Activated effector memory CD4-positive, alpha-beta T cell treated with anti-CD3 and anti-CD28 coated beads, Interleukin-2, amount 50 U/mL, for 16 hours (primary cell): Measurements from ENCODE around the gene AGMO.
"Not testable (repeated sequence)": the region's sequence is repeated elsewhere in the genome, so short reads cannot be mapped to it uniquely, and the experiment has no call there.

ENCODE experiments used
- DNase-seq: peaks from one replicate; pipeline ENCODE4 v3.0.0-alpha.2; 2020

The AGMO gene

GRCh38 chr7:15558756-15559155 is 3.1 kb downstream of the AGMO start:
- no peak for DNase-seq

GRCh38 chr7:15557686-15558085 is 4.1 kb downstream of the AGMO start:
- DNase-seq = no peak

DNA sequence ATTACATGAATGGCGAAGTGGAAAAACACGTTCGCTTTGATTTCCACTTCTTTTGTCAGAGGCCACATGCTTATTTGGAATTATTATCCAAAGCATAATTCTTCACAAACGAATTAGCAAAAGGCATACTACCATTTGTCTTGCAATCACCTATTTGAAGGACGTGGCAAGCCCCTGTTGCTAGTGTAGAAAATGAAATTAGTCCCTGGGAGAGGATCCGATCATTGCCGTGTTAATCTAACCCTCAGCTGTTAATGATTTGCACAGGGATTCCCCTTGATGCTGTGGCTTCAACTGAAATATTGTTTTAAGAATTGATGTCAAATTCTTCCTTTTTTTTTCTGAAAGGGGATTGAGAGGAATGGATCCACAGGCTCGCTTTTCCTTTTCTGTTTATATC is 4.6 kb downstream of the AGMO start:
- no peak for DNase-seq

DNA sequence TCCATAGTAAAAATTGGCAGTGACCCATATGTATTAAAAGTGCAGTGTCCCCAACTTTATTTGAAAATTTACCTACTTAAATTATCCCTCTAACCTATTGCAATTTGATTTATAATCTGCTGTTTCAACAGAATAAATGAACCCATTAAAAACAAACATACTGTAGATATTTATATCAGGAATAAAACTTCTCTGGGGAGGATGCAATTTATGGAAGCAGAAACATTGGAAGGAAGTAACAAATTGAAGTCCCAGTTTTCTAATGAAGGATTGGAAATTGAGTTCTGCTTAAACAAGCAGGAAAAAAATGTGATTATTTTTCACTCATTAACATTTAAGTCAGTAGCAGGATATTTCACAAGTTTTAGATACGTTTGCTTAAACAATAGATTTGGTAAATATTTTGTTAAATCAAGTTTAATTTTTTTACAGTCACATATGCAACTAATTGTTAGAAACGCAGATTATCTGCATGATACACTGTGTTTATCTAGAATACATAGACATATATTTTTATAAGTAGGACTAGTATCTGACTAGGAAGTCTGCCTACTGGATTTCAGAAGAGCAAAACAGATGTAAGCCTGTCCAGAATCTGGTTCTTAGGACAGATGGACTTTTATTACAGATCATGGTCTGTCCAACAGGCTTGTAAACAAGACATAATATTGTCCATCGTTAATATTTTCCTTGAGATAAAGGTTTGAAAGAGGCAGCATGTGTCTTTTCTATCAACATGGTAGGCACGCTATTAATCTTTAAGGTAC is 5.3 kb downstream of the AGMO start:
- no peak for DNase-seq

DNA sequence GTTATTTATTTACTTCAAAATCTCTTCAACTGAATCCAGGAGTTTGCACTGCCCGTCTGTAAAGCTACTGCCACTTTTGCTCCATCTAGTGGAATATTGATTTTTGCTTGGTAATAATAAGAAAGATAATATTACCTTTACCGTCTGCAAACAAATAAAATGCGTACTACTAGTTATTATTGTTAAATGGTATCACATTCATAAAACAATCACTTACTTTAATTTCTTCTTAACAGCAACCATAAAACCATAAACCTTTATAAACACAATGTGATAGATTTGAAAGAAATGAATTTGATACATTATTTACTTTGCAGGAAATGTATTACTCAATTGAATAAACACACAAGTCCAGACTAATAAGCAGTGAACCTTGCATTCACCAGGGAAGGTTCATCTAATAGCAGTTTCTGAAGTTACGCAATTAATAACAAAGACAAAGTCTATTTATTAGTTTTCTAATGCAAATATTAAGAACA is 6.4 kb downstream of the AGMO start:
- DNase-seq = no peak

DNA sequence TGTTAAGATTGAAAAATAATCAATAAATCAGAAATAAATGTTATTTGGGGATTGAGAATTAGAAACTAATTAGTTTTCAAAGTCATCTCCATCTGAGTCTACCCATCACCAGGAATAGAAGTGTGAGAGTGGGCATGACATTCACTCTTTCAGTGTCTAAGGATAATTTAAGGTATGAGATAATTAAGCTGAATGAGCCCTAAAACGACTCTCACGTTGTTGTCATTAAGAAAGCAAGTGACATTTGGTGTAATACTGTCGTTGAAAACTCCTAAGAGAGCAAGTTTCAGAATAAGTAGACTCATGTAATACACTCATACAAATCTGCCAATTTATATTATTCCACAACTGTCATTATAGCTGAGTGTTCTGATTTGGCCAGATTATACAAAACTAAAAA is 7.1 kb downstream of the AGMO start:
- DNase-seq = no peak

DNA sequence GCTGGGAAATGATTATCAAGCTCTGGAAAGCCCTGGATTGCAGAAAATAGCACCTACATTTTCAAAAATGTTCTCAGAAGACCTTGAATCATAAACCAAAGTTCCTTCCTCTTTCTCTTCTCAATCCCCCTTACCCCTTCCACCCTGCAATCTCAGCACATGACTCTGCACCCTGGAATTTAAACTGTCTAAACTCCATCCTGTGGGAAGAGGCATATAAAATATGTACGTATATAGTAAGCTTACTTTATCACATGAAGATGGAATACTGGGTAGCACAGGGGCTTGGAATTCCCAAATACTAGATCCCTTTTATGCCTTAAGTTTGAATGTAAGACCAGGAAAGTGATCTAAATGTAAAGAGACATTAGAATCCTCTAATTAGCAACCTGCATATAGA is 7.7 kb downstream of the AGMO start:
- DNase-seq = no peak

DNA sequence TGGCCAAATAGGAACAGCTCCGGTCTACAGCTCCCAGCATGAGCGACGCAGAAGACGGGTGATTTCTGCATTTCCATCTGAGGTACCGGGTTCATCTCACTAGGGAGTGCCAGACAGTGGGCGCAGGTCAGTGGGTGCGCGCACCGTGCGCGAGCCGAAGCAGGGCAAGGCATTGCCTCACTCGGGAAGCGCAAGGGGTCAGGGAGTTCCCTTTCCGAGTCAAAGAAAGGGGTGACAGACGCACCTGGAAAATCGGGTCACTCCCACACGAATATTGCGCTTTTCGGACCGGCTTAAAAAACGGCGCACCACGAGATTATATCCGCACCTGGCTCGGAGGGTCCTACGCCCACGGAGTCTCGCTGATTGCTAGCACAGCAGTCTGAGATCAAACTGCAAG is 14.5 kb downstream of the AGMO start:
- not testable (repeated sequence) for DNase-seq

DNA sequence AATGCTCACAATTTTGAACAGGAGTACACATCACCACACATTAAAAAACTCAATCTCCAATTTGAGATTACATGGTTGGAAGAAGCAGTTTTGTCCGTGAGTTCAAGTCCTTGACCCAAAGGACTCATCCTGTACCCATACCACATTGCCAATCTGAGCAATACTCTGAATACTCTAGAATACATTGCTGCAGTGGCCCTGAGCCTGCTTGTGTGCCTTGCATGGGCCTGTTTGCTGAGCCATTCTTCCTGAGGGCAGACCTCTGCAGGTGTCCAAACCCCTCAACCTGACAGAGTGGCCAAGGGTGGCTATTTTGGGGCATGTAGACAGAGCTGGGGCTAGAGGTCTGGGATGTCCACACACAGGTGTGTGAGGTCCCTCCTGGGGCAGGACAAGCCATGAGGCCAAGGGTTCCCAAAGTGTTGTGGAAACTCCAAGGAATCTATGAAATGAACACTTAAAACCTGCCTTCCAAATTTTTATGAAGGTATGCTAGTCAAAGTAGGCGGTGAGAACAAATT is 15.5 kb downstream of the AGMO start:
- DNase-seq = no peak

GRCh38 chr7:15544050-15544449 is 17.8 kb downstream of the AGMO start:
- no peak for DNase-seq

DNA sequence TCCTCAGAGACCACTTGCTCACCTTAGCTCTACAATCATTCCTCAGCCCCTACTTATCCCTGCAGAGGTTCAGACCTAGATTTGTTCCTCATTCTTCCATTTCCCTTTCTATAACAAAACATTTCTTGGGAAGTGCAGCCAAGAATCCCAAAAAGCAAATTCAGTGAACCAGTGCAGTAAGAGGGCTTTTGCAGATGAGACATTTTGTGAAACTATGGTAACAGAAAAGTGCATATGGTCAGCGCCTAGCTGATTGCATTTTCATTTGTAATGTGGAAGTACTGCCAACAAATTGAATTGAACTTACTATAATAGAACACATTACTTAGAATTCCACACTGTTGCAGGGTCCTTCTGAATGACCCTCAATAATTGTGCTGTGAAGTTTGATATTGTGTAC is 18.6 kb downstream of the AGMO start:
- no peak for DNase-seq

GRCh38 chr7:15527648-15528047 is 34.2 kb downstream of the AGMO start:
- DNase-seq = no peak

GRCh38 chr7:15525652-15526263 is 36.1 kb downstream of the AGMO start:
- peak; percentile 57 for DNase-seq

DNA sequence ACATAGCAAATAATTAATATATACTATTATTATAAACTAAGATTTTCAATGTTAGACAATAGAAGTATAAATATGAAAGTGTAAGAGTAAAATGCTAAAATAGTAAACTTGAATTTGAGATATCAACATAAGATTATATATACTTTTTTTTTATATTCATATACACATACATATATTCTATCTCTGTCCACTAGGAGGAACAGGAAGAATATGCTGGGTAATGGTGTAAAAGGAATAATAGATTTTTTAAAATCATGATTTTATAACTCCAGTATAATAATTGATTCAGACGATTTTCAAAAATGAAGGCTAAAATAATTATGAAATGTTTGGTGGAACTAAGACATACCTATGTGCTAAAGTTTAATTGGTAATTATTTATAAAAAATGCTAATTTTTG is 37.7 kb downstream of the AGMO start:
- DNase-seq = no peak

GRCh38 chr7:15517865-15518264 is 44.0 kb downstream of the AGMO start:
- DNase-seq = not testable (repeated sequence)

- DNase-seq = no peak
Measured at GRCh38 chr7:15515252-15515651, 46.6 kb downstream of the AGMO start.

DNA sequence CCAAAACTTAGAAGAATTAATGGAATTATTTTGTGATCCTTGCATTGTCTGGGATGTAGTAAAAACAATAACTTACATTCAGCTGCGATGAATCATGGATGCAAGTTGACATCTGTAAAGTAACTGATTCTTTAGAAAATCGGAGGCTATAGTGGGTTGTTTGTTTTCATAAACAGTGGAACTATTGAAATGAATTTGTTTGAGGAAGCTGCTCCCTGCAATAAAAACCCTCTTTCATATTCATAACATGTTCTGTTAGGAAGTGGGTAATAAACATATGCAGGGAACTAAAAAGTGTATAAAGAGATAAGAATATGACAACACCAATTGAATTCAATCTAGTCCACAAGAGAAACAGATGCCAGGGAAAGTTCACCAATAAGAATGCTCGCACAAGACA is 53.6 kb downstream of the AGMO start:
- no peak for DNase-seq

DNA sequence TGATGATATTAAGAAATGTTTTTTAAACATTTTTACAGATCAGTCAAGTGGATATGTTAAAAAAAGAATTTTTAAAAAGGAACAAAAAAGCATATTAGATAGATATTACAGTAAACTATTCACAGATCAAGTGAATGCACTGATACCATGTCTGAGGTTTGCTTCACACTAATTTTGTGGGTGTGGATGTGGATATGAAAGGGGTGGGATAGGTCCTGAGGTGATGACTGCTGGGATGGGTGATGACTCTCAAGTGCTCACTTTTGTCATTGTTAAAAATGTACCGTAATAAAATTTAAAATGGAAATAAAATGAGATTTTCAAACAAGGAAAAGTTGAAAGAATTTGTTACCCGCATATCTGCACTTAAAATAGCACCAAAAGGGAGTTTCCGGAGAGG is 54.1 kb downstream of the AGMO start:
- no peak for DNase-seq

- no peak for DNase-seq
Measured at GRCh38 chr7:15507171-15507570, 54.6 kb downstream of the AGMO start.

GRCh38 chr7:15505761-15506160 is 56.1 kb downstream of the AGMO start:
- no peak for DNase-seq

DNA sequence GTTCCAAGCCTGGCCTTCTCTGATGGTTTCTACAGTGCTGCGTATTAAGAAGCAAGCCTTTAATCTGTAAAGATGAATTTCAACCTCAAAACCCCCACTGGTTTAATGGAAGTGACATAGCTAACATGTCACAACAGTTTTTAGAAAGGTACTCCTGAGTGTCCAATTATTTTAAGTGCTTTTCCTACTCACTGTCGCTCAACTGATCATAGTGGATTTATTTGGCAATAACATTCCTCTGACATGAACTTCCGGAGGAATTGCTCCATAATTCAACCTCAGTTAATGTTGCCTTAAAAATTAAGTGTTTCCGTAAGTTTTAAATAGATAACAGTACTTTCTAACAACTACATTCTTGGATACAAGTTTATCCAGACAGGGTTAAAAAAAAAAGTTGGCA is 57.5 kb downstream of the AGMO start:
- no peak for DNase-seq

- no peak for DNase-seq
Measured at GRCh38 chr7:15503603-15504290, 58.1 kb downstream of the AGMO start.

DNA sequence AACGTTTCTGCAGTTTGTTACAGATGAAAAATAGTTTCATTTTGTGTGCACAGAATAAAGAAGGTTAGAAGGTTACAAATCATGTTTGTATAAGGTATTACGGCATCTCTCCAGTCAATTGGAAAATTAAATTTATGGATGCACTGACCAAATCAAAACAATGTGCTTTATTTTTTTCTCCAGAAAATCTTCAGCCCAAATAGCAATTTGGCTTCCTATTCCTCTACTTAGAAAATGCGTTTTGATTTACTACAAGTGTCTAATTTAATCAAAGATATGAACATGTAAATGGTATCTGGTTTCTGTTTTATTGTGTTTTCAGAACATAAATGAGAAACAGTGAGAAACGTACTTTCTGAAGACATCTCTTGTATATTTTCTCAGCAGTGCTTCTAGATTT is 63.4 kb downstream of the AGMO start:
- DNase-seq = no peak

- no peak for DNase-seq
Measured at GRCh38 chr7:15495170-15495569, 66.6 kb downstream of the AGMO start.
